ENCODE results near the gene RANGAP1. TPM values are rescaled to one million over a fixed set of nuclear protein-coding genes. Genes with fewer than 3 reads are reported as not detected.

Gene RANGAP1
- total RNA-seq, 1 donor from 2014 or later, result 49.3 TPM

DNA sequence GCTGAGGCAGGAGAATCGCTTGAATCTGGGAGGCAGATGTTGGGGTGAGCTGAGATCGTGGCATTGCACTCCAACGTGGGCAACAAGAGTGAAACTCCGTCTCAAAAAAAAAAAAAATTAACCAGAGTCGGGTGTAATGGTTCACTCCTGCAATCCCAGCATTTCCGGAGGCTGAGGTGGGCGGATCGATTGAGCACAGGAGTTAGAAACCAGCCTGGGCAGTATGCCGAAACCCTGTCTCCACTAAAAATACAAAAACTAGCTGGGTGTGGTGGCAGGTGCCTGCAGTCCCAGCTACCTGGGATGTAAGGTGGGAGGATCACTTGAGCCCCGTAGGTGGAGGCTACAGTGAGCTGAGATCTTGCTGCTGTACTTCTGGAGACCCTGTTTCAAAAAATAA, 1.5 kb downstream of the RANGAP1 start:
- TF ChIP-seq, protein P1, sequence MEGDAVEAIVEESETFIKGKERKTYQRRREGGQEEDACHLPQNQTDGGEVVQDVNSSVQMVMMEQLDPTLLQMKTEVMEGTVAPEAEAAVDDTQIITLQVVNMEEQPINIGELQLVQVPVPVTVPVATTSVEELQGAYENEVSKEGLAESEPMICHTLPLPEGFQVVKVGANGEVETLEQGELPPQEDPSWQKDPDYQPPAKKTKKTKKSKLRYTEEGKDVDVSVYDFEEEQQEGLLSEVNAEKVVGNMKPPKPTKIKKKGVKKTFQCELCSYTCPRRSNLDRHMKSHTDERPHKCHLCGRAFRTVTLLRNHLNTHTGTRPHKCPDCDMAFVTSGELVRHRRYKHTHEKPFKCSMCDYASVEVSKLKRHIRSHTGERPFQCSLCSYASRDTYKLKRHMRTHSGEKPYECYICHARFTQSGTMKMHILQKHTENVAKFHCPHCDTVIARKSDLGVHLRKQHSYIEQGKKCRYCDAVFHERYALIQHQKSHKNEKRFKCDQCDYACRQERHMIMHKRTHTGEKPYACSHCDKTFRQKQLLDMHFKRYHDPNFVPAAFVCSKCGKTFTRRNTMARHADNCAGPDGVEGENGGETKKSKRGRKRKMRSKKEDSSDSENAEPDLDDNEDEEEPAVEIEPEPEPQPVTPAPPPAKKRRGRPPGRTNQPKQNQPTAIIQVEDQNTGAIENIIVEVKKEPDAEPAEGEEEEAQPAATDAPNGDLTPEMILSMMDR (IDR thresholded peaks at IDR 0.05; ENCODE audit: unreplicated experiment), result no peak
- peak overlapping the region; percentile 96 for H3K27ac Mint-ChIP-seq

DNA sequence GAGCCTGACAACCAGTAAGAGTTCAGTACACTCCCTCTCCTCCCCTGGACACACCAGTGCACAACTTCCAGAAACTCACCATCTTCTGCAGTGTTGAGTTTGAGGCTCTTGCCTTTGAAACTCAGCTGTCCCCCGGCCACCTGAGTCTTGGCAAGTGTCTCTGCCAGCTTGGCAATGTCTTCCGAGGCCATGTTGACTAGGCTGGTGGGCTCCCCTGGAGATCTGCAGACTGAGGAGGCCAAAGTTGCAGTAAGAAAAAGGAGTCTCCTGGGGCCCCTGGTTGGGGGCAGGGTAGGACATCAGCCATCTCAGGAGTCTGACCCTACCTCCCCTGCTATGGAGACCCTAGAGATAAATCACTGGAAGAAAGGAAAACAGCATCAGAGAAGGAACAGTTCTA, 5.1 kb downstream of the RANGAP1 start:
- no peak for DNase-seq (ENCODE audit: low spot score in 2 of 2, unreplicated experiment in 2 of 2)
- Mint-ChIP-seq H3K27me3 (ENCODE audit: low read depth) (no peaks in the 10 kb centered on the region), H3K36me3 (peaks cover 25% of the 10 kb centered on the region), H3K4me3 (no peak overlapping the region), H3K9me3 (no peaks in the 10 kb centered on the region), H3K27ac (peak overlapping the region; percentile 64), H3K4me1 (peaks cover 10% of the 10 kb centered on the region)
- TF ChIP-seq, protein P1 (IDR thresholded peaks at IDR 0.05; ENCODE audit: unreplicated experiment), result no peak

More for the DNA sequence above, 1.5 kb downstream of the RANGAP1 start:
- Mint-ChIP-seq H3K36me3 (peaks cover 9% of the 10 kb centered on the region), H3K9me3 (no peaks in the 10 kb centered on the region), H3K4me3 (peak overlapping the region; percentile 81), H3K27me3 (ENCODE audit: low read depth) (no peaks in the 10 kb centered on the region), H3K4me1 (peaks cover 24% of the 10 kb centered on the region)
- no peak for DNase-seq (ENCODE audit: low spot score in 2 of 2, unreplicated experiment in 2 of 2)

DNA sequence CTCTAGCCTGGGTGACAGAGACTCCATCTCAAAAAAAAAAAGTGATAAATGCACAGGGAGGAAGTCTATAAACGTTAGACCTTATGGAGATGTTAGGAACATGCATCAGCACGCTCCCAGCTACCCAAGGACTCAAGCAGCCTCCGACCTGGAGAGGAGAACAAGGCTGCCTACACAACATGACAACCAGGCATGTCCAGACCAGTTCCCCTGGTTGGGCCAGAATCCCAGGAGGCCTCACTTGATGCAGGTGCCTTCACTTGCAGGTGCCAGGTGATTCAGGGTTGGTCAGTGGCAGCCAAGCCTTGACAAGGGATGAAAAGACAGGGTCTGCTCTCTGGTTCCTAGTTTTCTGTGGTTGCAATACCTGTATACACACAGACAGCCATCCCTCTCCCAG, 5.9 kb downstream of the RANGAP1 start:
- H3K27ac Mint-ChIP-seq, result peak overlapping the region; percentile 16
- no peaks in the 10 kb centered on the region for H3K9me3 Mint-ChIP-seq
- peaks cover 28% of the 10 kb centered on the region for H3K36me3 Mint-ChIP-seq
- DNase-seq (ENCODE audit: low spot score in 2 of 2, unreplicated experiment in 2 of 2), result no peak
- H3K4me3 Mint-ChIP-seq, result no peak overlapping the region
- H3K27me3 Mint-ChIP-seq (ENCODE audit: low read depth), result no peaks in the 10 kb centered on the region
- TF ChIP-seq, protein P1 (IDR thresholded peaks at IDR 0.05; ENCODE audit: unreplicated experiment), result no peak
- H3K4me1 Mint-ChIP-seq, result peaks cover 7% of the 10 kb centered on the region

DNA sequence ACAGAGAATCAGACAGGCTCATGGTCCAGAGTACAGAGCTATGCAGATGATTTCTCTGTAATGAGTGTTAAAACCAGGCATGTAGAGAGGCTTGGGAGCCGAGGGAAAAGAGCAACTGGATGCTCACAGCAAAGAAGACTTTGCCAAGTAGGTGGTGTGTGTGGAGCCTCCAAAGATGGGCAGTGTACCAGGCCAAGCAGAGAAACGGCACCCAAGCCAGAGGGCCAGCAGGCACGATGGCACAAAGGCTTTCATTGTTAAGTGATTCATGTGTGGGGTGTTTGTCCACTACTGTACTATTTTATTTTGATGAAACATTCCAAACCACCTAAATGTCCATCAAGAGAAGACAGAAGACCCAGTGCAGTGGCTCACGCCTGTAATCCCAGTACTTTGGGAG, 11.1 kb downstream of the RANGAP1 start:
- H3K4me3 Mint-ChIP-seq, result no peak overlapping the region
- H3K4me1 Mint-ChIP-seq, result no peaks in the 10 kb centered on the region
- no peaks in the 10 kb centered on the region for H3K9me3 Mint-ChIP-seq
- DNase-seq (ENCODE audit: low spot score in 2 of 2, unreplicated experiment in 2 of 2), result no peak
- no peaks in the 10 kb centered on the region for H3K27me3 Mint-ChIP-seq (ENCODE audit: low read depth)
- TF ChIP-seq, protein P1 (IDR thresholded peaks at IDR 0.05; ENCODE audit: unreplicated experiment), result no peak
- peaks cover 29% of the 10 kb centered on the region for H3K36me3 Mint-ChIP-seq
- no peak overlapping the region for H3K27ac Mint-ChIP-seq

DNA sequence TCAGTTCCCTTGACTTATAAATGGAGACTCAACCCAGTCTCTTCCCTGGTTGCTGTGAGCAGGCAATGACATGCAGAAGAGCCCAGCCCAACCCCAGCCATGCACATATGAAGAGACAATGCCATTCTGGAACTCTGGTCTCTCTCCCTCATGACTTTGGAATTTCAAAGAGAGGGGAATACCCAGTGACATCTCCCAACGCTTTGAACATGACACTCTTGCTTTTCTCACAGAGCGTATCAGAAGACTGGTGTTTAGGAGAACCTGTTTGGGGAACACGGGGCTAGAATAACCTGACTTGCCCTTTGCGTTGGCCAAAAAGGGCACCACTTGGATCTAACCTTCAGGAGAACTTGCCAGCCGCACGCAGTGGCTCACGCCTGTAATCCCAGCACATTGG, 12.9 kb downstream of the RANGAP1 start:
- Mint-ChIP-seq H3K27ac (no peak overlapping the region), H3K27me3 (ENCODE audit: low read depth) (no peaks in the 10 kb centered on the region), H3K36me3 (peaks cover 30% of the 10 kb centered on the region), H3K9me3 (no peaks in the 10 kb centered on the region), H3K4me1 (no peaks in the 10 kb centered on the region), H3K4me3 (no peak overlapping the region)
- TF ChIP-seq, protein P1 (IDR thresholded peaks at IDR 0.05; ENCODE audit: unreplicated experiment), result no peak
- DNase-seq (ENCODE audit: low spot score in 2 of 2, unreplicated experiment in 2 of 2), result no peak

DNA sequence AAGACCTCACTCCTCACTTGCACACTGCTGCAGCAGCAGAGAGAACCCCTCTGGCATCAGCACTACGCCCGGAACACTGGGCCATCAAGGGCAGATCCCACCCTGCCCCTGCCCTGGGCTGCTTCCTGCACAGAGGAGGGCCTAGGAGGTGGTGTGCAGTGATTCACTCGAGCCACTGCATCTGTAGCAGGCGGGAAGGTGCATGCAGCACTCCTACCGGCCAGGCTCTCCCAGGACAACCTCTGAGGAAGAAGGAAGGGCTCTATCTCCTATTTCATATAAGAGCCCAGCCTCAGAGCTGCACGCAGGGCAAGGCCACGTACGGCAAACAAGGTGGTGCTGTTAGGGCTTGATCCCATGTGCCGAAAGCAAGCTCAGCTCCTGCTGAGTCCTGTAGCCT, 14.2 kb downstream of the RANGAP1 start:
- H3K9me3 Mint-ChIP-seq, result no peaks in the 10 kb centered on the region
- H3K27ac Mint-ChIP-seq, result no peak overlapping the region
- H3K4me3 Mint-ChIP-seq, result no peak overlapping the region
- no peak for DNase-seq (ENCODE audit: low spot score in 2 of 2, unreplicated experiment in 2 of 2)
- TF ChIP-seq, protein P1 (IDR thresholded peaks at IDR 0.05; ENCODE audit: unreplicated experiment), result no peak
- no peaks in the 10 kb centered on the region for H3K27me3 Mint-ChIP-seq (ENCODE audit: low read depth)
- no peaks in the 10 kb centered on the region for H3K4me1 Mint-ChIP-seq
- H3K36me3 Mint-ChIP-seq, result peaks cover 25% of the 10 kb centered on the region
